GM23338 (cell line): ENCODE measurements around the gene KIFC1. TPM values are rescaled to one million over a fixed set of nuclear protein-coding genes. Genes with fewer than 3 reads are reported as not detected.

Source experiments
- ATAC-seq: fragments of 200-7000 bp; cut with Tn5 transposase; 3 replicates; pipeline ENCODE4 v1.9.1; 2020
- DNase-seq: peaks from one replicate; pipeline ENCODE4 v3.0.0-alpha.2; 2015; ENCODE audit warnings: low spot score
- H2AFZ ChIP-seq: fragments of 200-600 bp; sonication (generic); 2 replicates; pipeline ENCODE4 v1.8.0; 2016; ENCODE audit warnings: antibody characterized with exemption, mild to moderate bottlenecking, moderate library complexity
- H3F3A ChIP-seq: fragments of 200-600 bp; sonication (generic); replicated peaks from 2 replicates; pipeline ENCODE4 v1.8.0; 2017; ENCODE audit warnings: antibody characterized with exemption, mixed run types, low read depth
- H3K27ac ChIP-seq: fragments of 200-600 bp; sonication (generic); 2 replicates; pipeline ENCODE4 v1.6.1; 2016; ENCODE audit warnings: low read depth
- H3K27me3 ChIP-seq: fragments of 200-600 bp; sonication (generic); 2 replicates; pipeline ENCODE4 v1.8.0; 2016; ENCODE audit warnings: mild to moderate bottlenecking, mixed run types, moderate library complexity; ENCODE audit not compliant: insufficient read depth
- H3K36me3 ChIP-seq: fragments of 200-600 bp; sonication (generic); 2 replicates; pipeline ENCODE4 v1.8.0; 2016; ENCODE audit warnings: mild to moderate bottlenecking; ENCODE audit not compliant: insufficient read depth
- H3K4me1 ChIP-seq: fragments of 200-600 bp; sonication (generic); 2 replicates; pipeline ENCODE4 v1.8.0; 2016; ENCODE audit warnings: mild to moderate bottlenecking, moderate library complexity; ENCODE audit not compliant: insufficient read depth
- H3K4me2 ChIP-seq: fragments of 200-600 bp; sonication (generic); 2 replicates; pipeline ENCODE4 v1.7.1; 2017; ENCODE audit warnings: mixed run types
- H3K4me3 ChIP-seq: fragments of 200-600 bp; sonication (generic); 2 replicates; pipeline ENCODE4 v1.6.1; 2016; ENCODE audit warnings: mixed run types
- H3K79me2 ChIP-seq: fragments of 200-600 bp; sonication (generic); replicated peaks from 2 replicates; pipeline ENCODE4 v1.8.0; 2017; ENCODE audit warnings: mild to moderate bottlenecking; ENCODE audit not compliant: insufficient read depth
- H3K9me2 ChIP-seq: fragments of 200-600 bp; sonication (generic); 2 replicates; pipeline ENCODE4 v1.8.0; 2017; ENCODE audit not compliant: insufficient read depth
- H4K20me1 ChIP-seq: fragments of 200-600 bp; sonication (generic); replicated peaks from 2 replicates; pipeline ENCODE4 v1.8.0; 2017; ENCODE audit warnings: mild to moderate bottlenecking; ENCODE audit not compliant: insufficient read depth
- H3K27ac Mint-ChIP-seq: 2 replicates; pipeline ENCODE4 v1.8.0; 2020; ENCODE audit warnings: inconsistent platforms, mild to moderate bottlenecking, moderate library complexity, mixed read lengths
- H3K27me3 Mint-ChIP-seq: 3 replicates; pipeline ENCODE4 v1.8.0; 2022; ENCODE audit warnings: low read depth, mild to moderate bottlenecking, moderate library complexity, mixed read lengths, inconsistent platforms; ENCODE audit not compliant: insufficient read depth, poor library complexity
- H3K36me3 Mint-ChIP-seq: 3 replicates; pipeline ENCODE4 v1.8.0; 2021; ENCODE audit warnings: low read depth, mild to moderate bottlenecking, inconsistent platforms, moderate library complexity, mixed read lengths
- H3K4me1 Mint-ChIP-seq: 3 replicates; pipeline ENCODE4 v1.8.0; 2020; ENCODE audit warnings: mild to moderate bottlenecking, inconsistent platforms, mixed read lengths
- H3K4me3 Mint-ChIP-seq: 3 replicates; pipeline ENCODE4 v1.8.0; 2021; ENCODE audit warnings: moderate library complexity, mild to moderate bottlenecking, inconsistent platforms, mixed read lengths
- H3K9me3 Mint-ChIP-seq: 3 replicates; pipeline ENCODE4 v1.8.0; 2020; ENCODE audit warnings: moderate library complexity, mild to moderate bottlenecking, inconsistent platforms, mixed read lengths
- CTCF ChIP-seq, 2 experiments: fragments of 200-600 bp in 1 of 2; sonication (generic) in 1 of 2; conservative IDR thresholded peaks; 2 replicates each; pipeline versions ENCODE4 v1.5.1 to v1.6.1; 2016 to 2017; ENCODE audit warnings: antibody characterized with exemption in 2 of 2, low read depth in 2 of 2, mild to moderate bottlenecking in 2 of 2, moderate library complexity in 1 of 2
- EZH2 ChIP-seq: fragments of 200-600 bp; sonication (generic); IDR thresholded peaks from one replicate; pipeline ENCODE4 v1.8.0; 2017; ENCODE audit warnings: antibody characterized with exemption, mild to moderate bottlenecking, low read depth; ENCODE audit not compliant: unreplicated experiment
- NANOG ChIP-seq: IDR thresholded peaks from 2 replicates; pipeline ENCODE4 v1.6.1; 2016; ENCODE audit warnings: antibody characterized with exemption, borderline replicate concordance
- polyA plus RNA-seq: library from polyadenylated mRNA; unstranded; fragments of >200 nt; fragmentation: Nextera tagmentation; extraction: Ambion mirVana; gene quantifications from 2 replicates; pipeline ENCODE4 v1.2.1, GENCODE V29; 2016
- total RNA-seq: library from RNA; depleted of rRNA; stranded (reverse); fragments of >200 nt; shearing (Covaris generic); gene quantifications from 2 replicates; pipeline ENCODE4 v1.2.3, GENCODE V29; 2014

KIFC1 gene
- total and polyA plus RNA-seq, 2 experiments from 2014 or later = 10.3 to 61.7 TPM

GRCh38 chr6:33427585-33428223, 36.1 kb downstream of the KIFC1 start:
- peak; percentile 47 for DNase-seq
- no peak for ATAC-seq
- Histone ChIP-seq H3K4me3 (peak overlapping the region; percentile 68), H3K27me3 (no peaks in the 10 kb centered on the region), H3F3A (peaks cover 27% of the 10 kb centered on the region), H2AFZ (no peak overlapping the region), H3K9me2 (no peaks in the 10 kb centered on the region), H3K36me3 (no peaks in the 10 kb centered on the region), H3K79me2 (peaks cover 54% of the 10 kb centered on the region), H4K20me1 (no peaks in the 10 kb centered on the region; the same call in 1 of the 2 replicates), H3K4me1 (peaks cover 54% of the 10 kb centered on the region), H3K4me2 (peak overlapping the region; percentile 87), H3K27ac (no peak overlapping the region)
- peak overlapping the region; percentile 90 for H3K4me3 Mint-ChIP-seq
- H3K36me3 Mint-ChIP-seq = peaks cover 30% of the 10 kb centered on the region
- no peaks in the 10 kb centered on the region for H3K9me3 Mint-ChIP-seq
- peaks cover 73% of the 10 kb centered on the region for H3K4me1 Mint-ChIP-seq
- peak in 1 of 2 experiments; percentile 49; a peak in 2 of 4 replicates for TF ChIP-seq CTCF (conservative IDR thresholded peaks at IDR 0.05; ENCODE audit: low read depth in 2 of 2)
- TF ChIP-seq EZH2 = no peak
- H3K27ac Mint-ChIP-seq = no peak overlapping the region
- H3K27me3 Mint-ChIP-seq = peaks cover 31% of the 10 kb centered on the region

GRCh38 chr6:33428224-33428965, 36.8 kb downstream of the KIFC1 start:
- H3F3A ChIP-seq = peaks cover 27% of the 10 kb centered on the region
- H3K4me3 ChIP-seq = peak overlapping the region; percentile 52
- peaks cover 32% of the 10 kb centered on the region for H3K27me3 Mint-ChIP-seq
- peaks cover 61% of the 10 kb centered on the region for H3K4me1 ChIP-seq
- peak overlapping the region; percentile 90 for H3K27ac Mint-ChIP-seq
- ATAC-seq = no peak
- H4K20me1 ChIP-seq = no peaks in the 10 kb centered on the region; the same call in 1 of the 2 replicates
- H3K36me3 Mint-ChIP-seq = peaks cover 28% of the 10 kb centered on the region
- TF ChIP-seq NANOG (no peak), CTCF (conservative IDR thresholded peaks at IDR 0.05; ENCODE audit: low read depth in 2 of 2) (peak in 1 of 2 experiments; percentile 41; a peak in 1 of 4 replicates)
- H2AFZ ChIP-seq = no peak overlapping the region
- H3K4me2 ChIP-seq = peak overlapping the region; percentile 79
- peaks cover 59% of the 10 kb centered on the region for H3K79me2 ChIP-seq
- H3K4me3 Mint-ChIP-seq = peak overlapping the region; percentile 80
- peak overlapping the region; percentile 33; the same call in 1 of the 2 replicates for H3K27ac ChIP-seq
- H3K9me3 Mint-ChIP-seq = no peaks in the 10 kb centered on the region
- no peaks in the 10 kb centered on the region for H3K36me3 ChIP-seq
- H3K27me3 ChIP-seq = no peaks in the 10 kb centered on the region
- DNase-seq = peak; percentile 57
- peaks cover 72% of the 10 kb centered on the region for H3K4me1 Mint-ChIP-seq
- H3K9me2 ChIP-seq = no peaks in the 10 kb centered on the region
